GM23338 (cell line): ENCODE results near the gene RCSD1. TPM values are rescaled to one million over a fixed set of nuclear protein-coding genes. Genes with fewer than 3 reads are reported as not detected.

Experiments used
- ATAC-seq: fragments of 200-7000 bp; cut with Tn5 transposase; 3 replicates; pipeline ENCODE4 v1.9.1; 2020
- DNase-seq: peaks from one replicate; pipeline ENCODE4 v3.0.0-alpha.2; 2015; ENCODE audit warnings: low spot score
- H2AFZ ChIP-seq: fragments of 200-600 bp; sonication (generic); 2 replicates; pipeline ENCODE4 v1.8.0; 2016; ENCODE audit warnings: antibody characterized with exemption, mild to moderate bottlenecking, moderate library complexity
- H3F3A ChIP-seq: fragments of 200-600 bp; sonication (generic); replicated peaks from 2 replicates; pipeline ENCODE4 v1.8.0; 2017; ENCODE audit warnings: antibody characterized with exemption, mixed run types, low read depth
- H3K27ac ChIP-seq: fragments of 200-600 bp; sonication (generic); 2 replicates; pipeline ENCODE4 v1.6.1; 2016; ENCODE audit warnings: low read depth
- H3K27me3 ChIP-seq: fragments of 200-600 bp; sonication (generic); 2 replicates; pipeline ENCODE4 v1.8.0; 2016; ENCODE audit warnings: mild to moderate bottlenecking, mixed run types, moderate library complexity; ENCODE audit not compliant: insufficient read depth
- H3K36me3 ChIP-seq: fragments of 200-600 bp; sonication (generic); 2 replicates; pipeline ENCODE4 v1.8.0; 2016; ENCODE audit warnings: mild to moderate bottlenecking; ENCODE audit not compliant: insufficient read depth
- H3K4me1 ChIP-seq: fragments of 200-600 bp; sonication (generic); 2 replicates; pipeline ENCODE4 v1.8.0; 2016; ENCODE audit warnings: mild to moderate bottlenecking, moderate library complexity; ENCODE audit not compliant: insufficient read depth
- H3K4me2 ChIP-seq: fragments of 200-600 bp; sonication (generic); 2 replicates; pipeline ENCODE4 v1.7.1; 2017; ENCODE audit warnings: mixed run types
- H3K4me3 ChIP-seq: fragments of 200-600 bp; sonication (generic); 2 replicates; pipeline ENCODE4 v1.6.1; 2016; ENCODE audit warnings: mixed run types
- H3K79me2 ChIP-seq: fragments of 200-600 bp; sonication (generic); replicated peaks from 2 replicates; pipeline ENCODE4 v1.8.0; 2017; ENCODE audit warnings: mild to moderate bottlenecking; ENCODE audit not compliant: insufficient read depth
- H3K9me2 ChIP-seq: fragments of 200-600 bp; sonication (generic); 2 replicates; pipeline ENCODE4 v1.8.0; 2017; ENCODE audit not compliant: insufficient read depth
- H4K20me1 ChIP-seq: fragments of 200-600 bp; sonication (generic); replicated peaks from 2 replicates; pipeline ENCODE4 v1.8.0; 2017; ENCODE audit warnings: mild to moderate bottlenecking; ENCODE audit not compliant: insufficient read depth
- H3K27ac Mint-ChIP-seq: 2 replicates; pipeline ENCODE4 v1.8.0; 2020; ENCODE audit warnings: inconsistent platforms, mild to moderate bottlenecking, moderate library complexity, mixed read lengths
- H3K27me3 Mint-ChIP-seq: 3 replicates; pipeline ENCODE4 v1.8.0; 2022; ENCODE audit warnings: low read depth, mild to moderate bottlenecking, moderate library complexity, mixed read lengths, inconsistent platforms; ENCODE audit not compliant: insufficient read depth, poor library complexity
- H3K36me3 Mint-ChIP-seq: 3 replicates; pipeline ENCODE4 v1.8.0; 2021; ENCODE audit warnings: low read depth, mild to moderate bottlenecking, inconsistent platforms, moderate library complexity, mixed read lengths
- H3K4me1 Mint-ChIP-seq: 3 replicates; pipeline ENCODE4 v1.8.0; 2020; ENCODE audit warnings: mild to moderate bottlenecking, inconsistent platforms, mixed read lengths
- H3K4me3 Mint-ChIP-seq: 3 replicates; pipeline ENCODE4 v1.8.0; 2021; ENCODE audit warnings: moderate library complexity, mild to moderate bottlenecking, inconsistent platforms, mixed read lengths
- H3K9me3 Mint-ChIP-seq: 3 replicates; pipeline ENCODE4 v1.8.0; 2020; ENCODE audit warnings: moderate library complexity, mild to moderate bottlenecking, inconsistent platforms, mixed read lengths
- ETS1 ChIP-seq: IDR thresholded peaks from 2 replicates; pipeline ENCODE4 v1.6.1; 2016; ENCODE audit warnings: antibody characterized with exemption
- EZH2phosphoT487 ChIP-seq: fragments of 200-600 bp; sonication (generic); IDR thresholded peaks from one replicate; pipeline ENCODE4 v1.8.1; 2018; ENCODE audit warnings: antibody characterized with exemption; ENCODE audit not compliant: unreplicated experiment
- JUNB ChIP-seq: IDR thresholded peaks from one replicate; pipeline ENCODE4 v1.6.1; 2016; ENCODE audit warnings: antibody characterized with exemption; ENCODE audit not compliant: unreplicated experiment
- NANOG ChIP-seq: IDR thresholded peaks from 2 replicates; pipeline ENCODE4 v1.6.1; 2016; ENCODE audit warnings: antibody characterized with exemption, borderline replicate concordance
- POLR2AphosphoS5 ChIP-seq: IDR thresholded peaks from 2 replicates; pipeline ENCODE4 v1.6.1; 2016; ENCODE audit warnings: antibody characterized with exemption, low read depth
- STAT1 ChIP-seq: IDR thresholded peaks from one replicate; pipeline ENCODE4 v1.6.1; 2016; ENCODE audit warnings: antibody characterized with exemption; ENCODE audit not compliant: unreplicated experiment
- ZNF114 ChIP-seq: fragments of 250-450 bp; sonication (Bioruptor Pico); IDR thresholded peaks from 2 replicates; pipeline ENCODE4 v1.5.0; 2020; ENCODE audit warnings: mild to moderate bottlenecking, moderate library complexity
- polyA plus RNA-seq: library from polyadenylated mRNA; unstranded; fragments of >200 nt; fragmentation: Nextera tagmentation; extraction: Ambion mirVana; gene quantifications from 2 replicates; pipeline ENCODE4 v1.2.1, GENCODE V29; 2016
- total RNA-seq: library from RNA; depleted of rRNA; stranded (reverse); fragments of >200 nt; shearing (Covaris generic); gene quantifications from 2 replicates; pipeline ENCODE4 v1.2.3, GENCODE V29; 2014

Gene RCSD1
- total and polyA plus RNA-seq, 2 experiments from 2014 or later = 0.18 to 0.73 TPM

- H3K27me3 ChIP-seq = no peaks in the 10 kb centered on the region
- H3K27ac Mint-ChIP-seq = no peak overlapping the region
- no peaks in the 10 kb centered on the region for H3K4me1 ChIP-seq
- H3F3A ChIP-seq = no peaks in the 10 kb centered on the region
- peaks cover 10% of the 10 kb centered on the region; the same call in 2 of the 3 replicates for H3K4me1 Mint-ChIP-seq
- no peak overlapping the region for H3K4me2 ChIP-seq
- no peaks in the 10 kb centered on the region for H3K9me3 Mint-ChIP-seq
- H3K36me3 Mint-ChIP-seq = no peaks in the 10 kb centered on the region
- no peaks in the 10 kb centered on the region for H3K79me2 ChIP-seq
- TF ChIP-seq ZNF114 (no peak), NANOG (no peak), STAT1 (no peak)
- peaks cover 10% of the 10 kb centered on the region; the same call in 1 of the 2 replicates for H3K9me2 ChIP-seq
- H2AFZ ChIP-seq = no peak overlapping the region
- H3K36me3 ChIP-seq = no peaks in the 10 kb centered on the region
- H3K4me3 ChIP-seq = no peak overlapping the region
- no peaks in the 10 kb centered on the region for H4K20me1 ChIP-seq
- H3K4me3 Mint-ChIP-seq = no peak overlapping the region
- H3K27ac ChIP-seq = no peak overlapping the region
- peaks cover 4% of the 10 kb centered on the region for H3K27me3 Mint-ChIP-seq
- ATAC-seq = no peak
- no peak for DNase-seq
Measured at GRCh38 chr1:167674156-167674555, 44.1 kb downstream of the RCSD1 start.

- no peaks in the 10 kb centered on the region for H3K27me3 ChIP-seq
- no peak overlapping the region for H2AFZ ChIP-seq
- H3K4me3 Mint-ChIP-seq = no peak overlapping the region
- no peak overlapping the region for H3K4me3 ChIP-seq
- peaks cover 4% of the 10 kb centered on the region for H3K27me3 Mint-ChIP-seq
- ATAC-seq = no peak
- peaks cover 10% of the 10 kb centered on the region; the same call in 1 of the 2 replicates for H3K9me2 ChIP-seq
- no peak for TF ChIP-seq EZH2phosphoT487
- TF ChIP-seq NANOG = no peak
- TF ChIP-seq JUNB = no peak
- H3K4me1 ChIP-seq = no peaks in the 10 kb centered on the region
- no peak overlapping the region for H3K4me2 ChIP-seq
- no peak for DNase-seq
- H3K27ac ChIP-seq = no peak overlapping the region
- no peaks in the 10 kb centered on the region for H3F3A ChIP-seq
- H3K27ac Mint-ChIP-seq = no peak overlapping the region
- no peaks in the 10 kb centered on the region for H3K9me3 Mint-ChIP-seq
- no peaks in the 10 kb centered on the region for H3K36me3 Mint-ChIP-seq
- H3K4me1 Mint-ChIP-seq = peaks cover 4% of the 10 kb centered on the region; the same call in 2 of the 3 replicates
- H4K20me1 ChIP-seq = no peaks in the 10 kb centered on the region
- no peaks in the 10 kb centered on the region for H3K36me3 ChIP-seq
- H3K79me2 ChIP-seq = no peaks in the 10 kb centered on the region
Measured at GRCh38 chr1:167675440-167675839, 45.4 kb downstream of the RCSD1 start.

- Mint-ChIP-seq H3K9me3 (no peaks in the 10 kb centered on the region), H3K36me3 (no peaks in the 10 kb centered on the region), H3K4me3 (no peak overlapping the region), H3K4me1 (no peaks in the 10 kb centered on the region; the same call in 2 of the 3 replicates), H3K27ac (no peak overlapping the region), H3K27me3 (peaks cover 1% of the 10 kb centered on the region)
- ATAC-seq = no peak
- Histone ChIP-seq H3K4me2 (no peak overlapping the region), H3K36me3 (no peaks in the 10 kb centered on the region), H3K9me2 (peaks cover 5% of the 10 kb centered on the region; the same call in 1 of the 2 replicates), H3K27ac (no peak overlapping the region), H3K4me3 (no peak overlapping the region), H3K4me1 (no peaks in the 10 kb centered on the region), H3K79me2 (no peaks in the 10 kb centered on the region), H3K27me3 (no peaks in the 10 kb centered on the region), H4K20me1 (no peaks in the 10 kb centered on the region), H2AFZ (no peak overlapping the region), H3F3A (no peaks in the 10 kb centered on the region)
- DNase-seq = no peak
- TF ChIP-seq POLR2AphosphoS5 (no peak), ZNF114 (no peak), ETS1 (no peak)
Measured at GRCh38 chr1:167676205-167676915, 46.3 kb downstream of the RCSD1 start.
